Fibroblast of skin of left biceps (primary cell): Measurements from ENCODE around the gene SYNDIG1L.
"Not testable (repeated sequence)": the region's sequence is repeated elsewhere in the genome, so short reads cannot be mapped to it uniquely, and the experiment has no call there.

ENCODE experiments used
- DNase-seq, 2 experiments: peaks; one replicate each; pipeline ENCODE4 v3.0.0-alpha.2; 2013; ENCODE audit warnings: low read depth in 2 of 2

Gene SYNDIG1L

GRCh38 chr14:74426202-74426582, at the start of gene SYNDIG1L:
TSS of gene SYNDIG1L (minus strand) at chr14:74426210. CDS start at chr14:74409744, 16,466 bp downstream.
- no peak for DNase-seq

DNA sequence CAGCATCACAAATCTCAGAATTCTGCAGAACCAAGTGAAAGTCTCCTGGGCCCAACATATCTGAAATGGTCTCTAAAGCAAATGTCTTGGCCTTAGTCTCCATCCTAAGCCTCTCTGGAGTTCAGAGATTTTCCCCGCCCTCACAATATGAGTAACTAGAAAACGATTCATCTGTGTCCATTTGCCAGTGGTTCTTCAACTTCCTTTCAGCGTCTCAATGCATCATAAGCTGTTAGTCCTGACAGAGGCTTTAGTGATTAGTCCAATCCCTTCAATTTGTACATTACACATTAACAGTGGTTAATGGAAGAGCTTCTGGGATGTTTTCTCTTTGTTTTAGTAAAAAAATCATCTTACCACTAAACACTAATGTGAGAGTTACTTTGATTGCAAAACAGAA, 49.7 kb upstream of the SYNDIG1L start:
- DNase-seq, result peak in 1 of 2 experiments; percentile 39

DNA sequence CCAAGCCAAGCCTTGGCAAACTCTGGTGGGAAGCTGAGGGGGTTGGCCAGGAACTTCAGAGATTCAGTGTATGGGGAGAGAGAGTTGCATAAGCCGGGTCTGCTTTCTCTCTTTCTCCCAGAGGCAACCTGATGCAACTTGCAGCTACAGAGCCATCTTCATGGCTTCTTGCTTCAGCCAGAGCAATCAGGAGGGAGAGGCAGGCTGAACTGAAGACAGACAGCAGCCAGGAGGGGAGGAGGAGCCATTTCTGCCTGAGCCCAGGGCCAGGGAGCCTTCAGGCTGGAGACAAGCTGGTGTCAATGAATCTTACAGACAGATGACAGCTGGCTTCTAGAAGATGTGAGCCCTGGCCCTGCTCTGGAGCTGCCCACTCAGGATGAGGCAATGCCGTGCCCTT, 48.4 kb upstream of the SYNDIG1L start:
- DNase-seq, result no peak

GRCh38 chr14:74472601-74473000, 46.6 kb upstream of the SYNDIG1L start:
- DNase-seq, result no peak

GRCh38 chr14:74469548-74470518, 43.8 kb upstream of the SYNDIG1L start:
- DNase-seq, result no peak

GRCh38 chr14:74468513-74468912, 42.5 kb upstream of the SYNDIG1L start:
- no peak for DNase-seq

DNA sequence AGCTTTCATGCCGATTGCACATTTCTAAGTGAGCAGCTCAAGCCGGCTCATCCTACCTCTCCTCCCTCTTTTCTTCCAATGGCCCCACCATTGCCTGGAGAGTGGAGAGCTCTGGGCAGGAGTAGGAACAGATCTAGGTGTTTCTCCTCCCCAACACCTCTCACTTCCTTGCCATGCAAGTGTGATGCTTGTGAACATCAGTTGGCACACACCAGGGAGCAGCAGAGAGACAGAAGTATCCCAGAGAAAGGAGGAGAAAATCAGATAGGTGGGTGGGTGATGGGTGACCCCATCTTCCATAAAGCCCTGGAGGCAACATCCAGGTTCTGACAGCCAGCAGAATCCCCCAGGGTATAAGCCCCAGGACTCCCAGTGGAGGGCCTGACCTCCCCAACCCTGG, 39.3 kb upstream of the SYNDIG1L start:
- no peak for DNase-seq

- DNase-seq, result no peak
Measured at GRCh38 chr14:74464785-74465184, 38.8 kb upstream of the SYNDIG1L start.

- DNase-seq, result no peak
Measured at GRCh38 chr14:74463697-74464096, 37.7 kb upstream of the SYNDIG1L start.

- DNase-seq, result no peak
Measured at GRCh38 chr14:74462993-74463392, 37.0 kb upstream of the SYNDIG1L start.

DNA sequence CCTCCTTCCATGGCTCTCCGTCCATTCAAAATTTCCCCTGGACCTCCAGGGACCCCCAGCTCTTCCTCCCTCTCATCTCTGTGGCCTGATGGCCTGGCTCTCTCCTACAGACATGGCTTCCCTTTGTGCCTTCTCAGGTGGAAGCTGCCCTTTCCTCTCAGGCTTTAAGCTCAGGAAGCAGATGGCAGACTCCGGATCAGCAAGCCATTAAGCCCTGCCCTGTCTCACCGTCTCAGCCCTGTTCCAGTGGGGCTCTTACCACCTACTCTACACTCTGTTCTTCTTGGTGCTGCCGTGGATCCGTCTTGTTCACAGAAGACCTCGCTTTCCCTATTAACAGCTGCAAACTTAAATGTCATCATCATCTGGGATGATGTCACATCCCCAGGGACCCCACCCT, 34.0 kb upstream of the SYNDIG1L start:
- no peak for DNase-seq

DNA sequence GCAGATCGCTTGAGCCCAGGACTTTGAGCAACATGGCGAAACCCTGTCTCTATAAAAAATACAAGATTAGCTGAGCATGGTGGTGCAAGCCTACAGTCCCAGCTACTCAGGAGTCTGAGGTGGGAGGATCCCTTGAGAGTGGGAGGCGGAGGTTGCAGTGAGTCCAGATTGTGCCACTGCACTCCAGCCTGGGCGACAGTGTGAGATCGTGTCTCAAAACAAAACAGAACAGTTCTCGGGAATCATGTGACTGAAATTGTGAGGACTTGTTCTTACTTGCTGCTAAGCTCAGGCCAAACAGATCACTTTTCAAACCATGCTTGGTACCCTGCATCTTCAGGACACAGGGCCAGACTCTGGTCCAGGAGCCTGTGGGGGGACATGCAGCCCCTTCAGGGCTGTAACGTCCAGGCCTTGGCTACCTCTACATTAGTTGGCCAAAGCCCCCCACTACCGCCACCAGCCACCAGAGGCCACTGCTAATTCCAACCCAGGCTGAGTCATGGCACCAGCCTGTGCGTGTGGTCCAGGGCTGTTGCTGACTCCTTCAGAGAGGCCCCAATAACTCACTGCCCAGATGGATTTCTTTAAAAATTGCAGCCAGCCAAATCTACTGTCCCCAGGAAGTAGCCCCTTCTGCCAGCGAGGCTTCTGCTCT, 33.4 kb upstream of the SYNDIG1L start:
- no peak for DNase-seq

- DNase-seq, result no peak
Measured at GRCh38 chr14:74457565-74457895, 31.5 kb upstream of the SYNDIG1L start.

GRCh38 chr14:74456684-74457564, 30.9 kb upstream of the SYNDIG1L start:
- no peak for DNase-seq

- DNase-seq, result not testable (repeated sequence)
Measured at GRCh38 chr14:74454397-74454796, 28.4 kb upstream of the SYNDIG1L start.

GRCh38 chr14:74444866-74445265, 18.9 kb upstream of the SYNDIG1L start:
- DNase-seq, result no peak

DNA sequence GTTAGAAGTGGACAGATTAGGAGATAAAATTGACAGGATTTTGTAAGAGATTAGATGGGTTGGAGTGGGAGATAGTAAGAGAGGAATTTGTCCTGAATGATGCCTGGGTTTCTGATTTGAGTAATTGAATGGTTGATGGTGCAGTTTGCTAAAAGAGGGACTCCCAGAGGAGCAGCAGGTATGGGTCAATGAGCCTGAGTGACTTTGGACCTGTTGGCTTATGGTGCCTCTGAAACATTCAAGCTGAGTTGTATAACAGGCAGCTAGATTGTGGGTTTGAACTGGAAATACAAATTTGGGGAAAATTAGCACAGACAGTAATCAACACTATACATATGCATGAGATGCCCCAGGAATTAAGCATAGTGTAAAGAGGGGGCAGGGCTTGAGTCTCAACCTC, 16.7 kb upstream of the SYNDIG1L start:
- DNase-seq, result no peak

- DNase-seq, result no peak
Measured at GRCh38 chr14:74441113-74441512, 15.1 kb upstream of the SYNDIG1L start.

- DNase-seq, result no peak
Measured at GRCh38 chr14:74438351-74438915, 12.4 kb upstream of the SYNDIG1L start.

DNA sequence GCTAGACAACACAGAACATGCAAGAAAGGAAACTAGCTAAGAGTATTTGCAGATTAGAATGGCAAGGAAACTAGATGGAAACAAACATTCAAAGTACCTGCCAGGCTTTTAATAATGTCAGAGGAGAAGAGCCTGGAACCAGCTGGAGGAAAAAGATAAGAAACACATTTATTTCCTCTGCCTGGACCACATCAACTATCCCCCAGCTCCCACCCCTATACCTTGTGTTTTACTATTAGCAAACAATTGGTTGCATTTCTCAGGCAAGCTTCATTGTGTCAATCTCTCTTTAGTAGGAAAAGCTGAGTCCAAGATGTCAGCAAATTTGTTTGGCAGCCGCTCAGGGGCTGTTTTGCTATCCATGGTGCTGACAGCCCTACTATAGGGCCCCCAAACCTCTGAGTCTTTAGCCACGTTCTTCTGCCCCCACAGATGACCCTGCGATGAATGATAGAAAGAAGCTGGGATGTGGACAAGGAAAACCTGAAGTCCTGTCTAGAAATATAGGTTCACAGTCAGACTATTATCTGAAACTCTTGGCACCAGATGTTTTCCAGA, 11.6 kb upstream of the SYNDIG1L start:
- no peak for DNase-seq

- DNase-seq, result no peak
Measured at GRCh38 chr14:74434294-74434693, 8.3 kb upstream of the SYNDIG1L start.
